GM19395 (cell line): Measurements from ENCODE around the gene NUP93.

ENCODE experiments used
- ATAC-seq: cut with Tn5 transposase; IDR thresholded peaks from one replicate; pipeline ENCODE4 v1.9.1; 2021; ENCODE audit warnings: mild to moderate bottlenecking, moderate library complexity; ENCODE audit not compliant: unreplicated experiment

The NUP93 gene

GRCh38 chr16:56729735-56730662, at the start of gene NUP93:
Gene NUP93, plus strand, starts transcription at chr16:56730129. Its CDS starts 18,119 bp downstream, at chr16:56748248.
- peak; percentile 86 for ATAC-seq

- ATAC-seq: peak; percentile 95
These were observed 47.8 kb upstream of the NUP93 start, which contains the start of gene MT1X for GRCh38 chr16:56681939-56682702. Gene MT1X, plus strand, starts transcription at chr16:56682470. Its CDS starts 71 bp downstream, at chr16:56682541.

GRCh38 chr16:56682703-56683397, 47.1 kb upstream of the NUP93 start:
- ATAC-seq: peak; percentile 14

GRCh38 chr16:56683424-56684172, 46.3 kb upstream of the NUP93 start:
- no peak for ATAC-seq

- no peak for ATAC-seq
These were observed 45.5 kb upstream of the NUP93 start for GRCh38 chr16:56684256-56684925.

- ATAC-seq: no peak
These were observed 44.9 kb upstream of the NUP93 start for GRCh38 chr16:56684926-56685590.

- ATAC-seq: no peak
These were observed 43.2 kb upstream of the NUP93 start for GRCh38 chr16:56686758-56687157.

GRCh38 chr16:56688762-56689161, 41.2 kb upstream of the NUP93 start:
- no peak for ATAC-seq

- no peak for ATAC-seq
These were observed 40.8 kb upstream of the NUP93 start for GRCh38 chr16:56689171-56689570.

- ATAC-seq: no peak
These were observed 39.4 kb upstream of the NUP93 start for GRCh38 chr16:56690420-56691122.

- no peak for ATAC-seq
These were observed 38.0 kb upstream of the NUP93 start for GRCh38 chr16:56691885-56692284.

- no peak for ATAC-seq
These were observed 34.7 kb upstream of the NUP93 start for GRCh38 chr16:56695246-56695645.

- no peak for ATAC-seq
These were observed 32.3 kb upstream of the NUP93 start for GRCh38 chr16:56697456-56698155.

- ATAC-seq: no peak
These were observed 29.7 kb upstream of the NUP93 start for GRCh38 chr16:56700195-56700594.

GRCh38 chr16:56700631-56701030, 29.3 kb upstream of the NUP93 start:
- ATAC-seq: no peak

GRCh38 chr16:56701534-56701933, 28.4 kb upstream of the NUP93 start:
- ATAC-seq: no peak

GRCh38 chr16:56702836-56703235, 27.1 kb upstream of the NUP93 start:
- ATAC-seq: no peak
